MM.1S (cell line): ENCODE measurements around the gene MRPS14.

Source experiments
- CTCF ChIP-seq: fragments of 300-600 bp; sonication (generic); IDR thresholded peaks from 2 replicates; pipeline ENCODE4 v1.5.1; 2016; ENCODE audit warnings: antibody characterized with exemption, low read length, mixed read lengths
- EZH2 ChIP-seq: fragments of 300-600 bp; sonication (generic); optimal IDR thresholded peaks from 2 replicates; pipeline ENCODE3; 2017; ENCODE audit warnings: low read depth, mild to moderate bottlenecking, antibody characterized with exemption, low read length, mixed read lengths
- EZH2phosphoT487 ChIP-seq: fragments of 300-600 bp; sonication (generic); IDR thresholded peaks from 2 replicates; pipeline ENCODE4 v1.6.1; 2018; ENCODE audit warnings: antibody characterized with exemption, low read length

- TF ChIP-seq CTCF (no peak), EZH2 (no peak), EZH2phosphoT487 (no peak)
Measured at GRCh38 chr1:174967845-174968705, 55.1 kb downstream of the MRPS14 start.
